GM18951 (cell line): ENCODE measurements around the gene LPIN1.
A peak's percentile ranks its signal among the peaks of the same experiment; 100 is the strongest.

Experiments used
- POLR2A ChIP-seq: IDR thresholded peaks from 4 replicates; pipeline ENCODE4 v1.6.1; 2011; ENCODE audit warnings: mild to moderate bottlenecking; ENCODE audit not compliant: insufficient read length, insufficient read depth; ENCODE audit errors: extremely low read depth
- in situ Hi-C: fragments of 300-500 bp; cut with MboI; formaldehyde crosslinking; loops from one replicate; pipeline ENCODE4 v1.12.0; 2022; ENCODE audit warnings: low sequenced_read_pairs, mixed read lengths, inconsistent platforms; ENCODE audit not compliant: unreplicated experiment

Gene LPIN1

DNA sequence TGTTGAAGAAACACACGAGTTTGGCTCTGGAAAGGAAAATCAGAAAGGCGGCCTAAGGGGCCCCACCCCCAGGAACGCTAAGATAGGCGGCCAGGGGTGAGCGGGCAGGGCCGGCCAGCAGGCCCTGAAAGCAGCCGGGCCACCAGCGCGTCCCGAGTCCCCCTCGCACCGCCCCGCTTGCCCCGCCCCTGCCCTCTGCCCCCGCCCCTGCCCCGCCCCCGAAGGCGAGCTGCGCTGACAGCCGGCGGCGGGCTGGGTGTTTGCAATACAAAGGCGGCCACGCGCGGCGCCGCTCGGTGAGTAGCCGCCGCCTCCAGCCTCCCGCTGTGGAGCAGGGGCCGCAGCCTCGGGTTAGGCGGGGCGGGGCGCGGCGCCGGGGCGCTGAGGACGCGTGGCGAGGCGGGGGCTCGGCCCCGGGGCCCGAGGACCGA, at the start of gene LPIN1:
Gene LPIN1 (plus strand): TSS at position 257 of the 431 bp plus-strand sequence. CDS start 18,910 bp downstream, outside the sequence.
- in situ Hi-C loops: no loop called here
- peak; percentile 85 for TF ChIP-seq POLR2A

DNA sequence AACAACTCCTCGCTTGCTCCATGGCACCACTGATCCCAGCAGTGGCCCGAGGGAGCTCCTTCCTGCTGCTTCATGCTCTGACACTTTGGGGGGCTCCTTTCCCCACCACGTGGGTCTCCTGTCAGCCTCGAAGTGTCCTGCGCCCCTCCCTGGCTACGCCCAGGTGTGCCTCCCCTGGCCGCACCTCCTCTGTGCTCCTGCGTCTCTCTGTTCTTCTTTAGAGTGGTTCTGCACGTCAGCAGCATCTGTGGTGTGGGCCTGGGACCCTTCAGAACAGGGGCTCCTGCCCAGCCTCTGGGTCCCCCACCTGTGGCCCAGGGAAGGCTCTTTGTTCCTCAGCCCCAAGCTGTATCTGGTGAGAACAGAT, 49.7 kb upstream of the LPIN1 start:
- in situ Hi-C loops: loop anchor here (10.0 kb wide), 1 partner anchor 88 kb away; no protein-coding TSS in a partner anchor

GRCh38 chr2:11697103-11697871, 49.1 kb upstream of the LPIN1 start:
- in situ Hi-C loops: loop anchor here (10.0 kb wide), 1 partner anchor 88 kb away; no protein-coding TSS in a partner anchor

More for the DNA sequence above, 49.7 kb upstream of the LPIN1 start:
- no peak for TF ChIP-seq POLR2A

DNA sequence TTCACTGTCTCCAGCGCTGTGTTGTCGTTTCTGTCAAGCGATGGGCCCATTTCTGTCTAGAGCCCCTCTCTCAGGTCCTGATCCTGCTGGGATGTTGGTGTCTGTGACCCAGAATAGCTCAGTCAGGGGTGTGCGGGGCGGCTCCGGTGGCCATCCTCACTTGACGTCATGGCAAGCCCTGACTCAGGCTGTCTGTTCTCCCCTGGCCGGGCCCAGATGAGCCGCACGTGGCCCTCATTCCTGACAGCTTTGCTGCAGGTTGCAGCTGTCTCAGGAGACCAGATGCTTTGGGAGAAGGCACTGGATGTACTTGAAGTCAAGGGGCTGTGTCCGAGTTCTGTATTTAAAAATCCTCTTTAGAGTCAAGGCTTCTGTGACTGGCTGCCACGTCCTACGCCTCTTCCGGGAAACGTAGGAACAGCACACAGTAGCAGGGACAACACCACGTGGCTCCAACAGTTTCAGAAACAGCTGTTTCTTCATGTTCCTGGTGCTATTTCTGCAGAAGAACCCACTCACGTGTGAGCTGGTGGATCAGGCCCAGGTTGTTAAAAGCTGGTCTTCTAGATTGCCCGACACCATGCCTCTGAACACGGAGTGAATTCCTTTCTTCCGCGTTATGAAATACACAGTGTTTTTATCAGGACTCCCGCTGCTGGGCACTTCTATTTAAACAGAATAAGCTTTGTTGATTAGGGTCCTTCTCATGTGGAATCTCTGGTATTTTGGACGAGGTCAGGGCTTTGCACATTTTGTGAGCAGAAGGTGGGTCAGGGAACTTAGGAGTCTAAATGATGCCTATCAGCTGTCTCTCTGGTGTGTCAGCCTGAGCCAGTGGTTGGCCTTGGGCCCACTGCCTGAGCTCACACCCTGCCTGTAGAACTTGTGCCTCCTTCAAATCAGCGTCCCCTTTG, 48.2 kb upstream of the LPIN1 start:
- TF ChIP-seq POLR2A: no peak
- in situ Hi-C loops: loop anchor here (10.0 kb wide), 1 partner anchor 87 kb away; no protein-coding TSS in a partner anchor

More at GRCh38 chr2:11697103-11697871, 49.1 kb upstream of the LPIN1 start:
- TF ChIP-seq POLR2A: no peak

GRCh38 chr2:11699686-11700670, 46.5 kb upstream of the LPIN1 start:
- TF ChIP-seq POLR2A: no peak
- in situ Hi-C loops: loop anchor here (10.0 kb wide), 1 partner anchor 85 kb away; no protein-coding TSS in a partner anchor

- in situ Hi-C loops: no loop called here
- TF ChIP-seq POLR2A: no peak
These were observed 45.2 kb upstream of the LPIN1 start for GRCh38 chr2:11701206-11701605.

GRCh38 chr2:11701751-11702301, 44.6 kb upstream of the LPIN1 start:
- in situ Hi-C loops: no loop called here
- no peak for TF ChIP-seq POLR2A

DNA sequence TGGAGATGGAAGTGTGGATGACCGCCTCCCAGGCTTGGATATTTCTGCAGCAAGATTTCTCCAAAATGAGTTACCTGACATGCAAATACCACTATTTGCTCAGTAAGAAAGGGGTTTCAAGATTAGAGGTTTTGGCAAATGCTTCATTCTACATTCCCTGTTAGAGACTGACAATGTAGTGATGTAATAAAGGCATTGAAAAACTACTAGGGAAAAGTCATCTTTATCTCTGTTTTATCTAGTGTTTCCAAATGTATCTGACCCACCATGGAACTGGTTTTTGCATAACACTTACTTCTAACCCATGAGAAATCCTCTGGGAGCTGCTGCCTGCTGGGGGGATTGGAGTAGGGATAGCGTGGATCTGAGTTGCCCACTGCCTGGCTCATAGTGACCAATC, 43.5 kb upstream of the LPIN1 start:
- no peak for TF ChIP-seq POLR2A
- in situ Hi-C loops: no loop called here

DNA sequence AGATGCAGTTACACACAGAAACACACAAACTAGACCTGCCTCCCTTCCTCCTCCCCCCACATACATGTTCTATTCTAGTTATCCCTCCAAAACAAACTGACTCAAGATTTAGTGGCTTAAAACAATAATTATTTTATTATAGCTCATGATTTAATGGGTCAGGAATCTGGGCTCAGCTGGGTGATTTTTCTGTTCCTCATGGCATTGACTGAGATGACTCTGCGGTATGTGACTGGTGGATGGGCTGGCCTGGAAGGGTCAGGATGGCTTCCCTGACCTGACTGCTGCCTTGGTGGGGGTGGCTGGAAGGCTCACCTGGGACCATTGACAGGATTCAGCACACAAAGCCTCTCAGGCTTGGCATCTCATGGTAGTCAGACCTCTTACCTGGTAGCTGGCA, 42.7 kb upstream of the LPIN1 start:
- TF ChIP-seq POLR2A: no peak
- in situ Hi-C loops: no loop called here

DNA sequence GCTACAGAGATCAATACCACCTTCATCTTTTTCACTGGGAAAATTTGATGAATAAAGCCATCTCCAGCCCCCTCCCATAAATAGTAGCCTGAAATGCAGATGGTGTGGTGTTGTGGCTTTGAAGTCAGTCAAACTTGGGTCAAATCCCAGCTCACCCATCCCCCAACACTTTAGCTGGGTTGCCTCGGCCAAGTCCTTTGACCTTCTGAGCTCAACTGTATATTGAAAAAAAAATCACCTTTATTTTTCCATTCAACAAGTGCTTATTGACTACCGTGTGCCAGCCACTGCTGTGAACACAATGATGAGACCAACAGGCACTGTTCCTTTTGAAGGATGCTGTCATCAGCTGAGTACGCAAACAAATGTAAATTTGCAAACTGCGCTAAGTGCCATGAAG, 41.4 kb upstream of the LPIN1 start:
- no peak for TF ChIP-seq POLR2A
- in situ Hi-C loops: no loop called here

DNA sequence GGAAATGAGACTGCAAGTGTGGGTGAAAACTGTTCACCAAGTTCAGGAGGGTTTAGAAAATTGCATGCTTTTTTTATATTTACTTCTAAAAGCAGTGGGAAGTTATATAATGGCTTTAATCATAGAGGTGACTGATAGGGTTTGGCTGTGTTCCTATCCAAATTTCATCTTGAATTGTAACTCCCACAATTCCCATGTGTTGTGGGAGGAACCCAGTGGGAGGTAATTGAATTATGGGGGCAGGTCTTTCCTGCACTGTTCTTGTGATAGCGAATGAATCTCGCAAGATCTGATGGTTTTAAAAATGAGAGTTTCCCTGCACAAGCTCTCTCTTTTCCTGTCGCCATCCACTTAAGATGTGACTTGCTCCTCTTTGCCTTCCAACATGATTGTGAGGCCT, 40.7 kb upstream of the LPIN1 start:
- no peak for TF ChIP-seq POLR2A
- in situ Hi-C loops: no loop called here

DNA sequence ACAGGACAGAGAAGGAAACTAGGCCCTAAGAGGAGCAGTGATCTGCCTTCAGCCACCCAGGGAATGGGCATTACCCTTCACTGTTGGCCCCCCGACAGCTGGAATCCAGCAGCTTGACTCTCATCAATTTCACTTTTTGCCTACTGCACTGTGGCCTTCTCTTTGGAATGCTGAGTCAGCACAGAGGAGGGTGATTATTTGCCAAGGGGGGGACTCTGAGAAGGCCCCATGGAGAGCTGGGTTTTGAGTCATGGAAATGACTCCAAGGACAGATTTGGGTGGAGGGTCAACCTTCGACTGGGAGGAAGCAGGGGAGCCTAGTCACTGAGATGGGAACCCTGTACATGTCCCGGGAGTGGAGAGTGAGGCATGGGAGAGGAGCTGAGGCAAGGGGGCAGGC, 38.3 kb upstream of the LPIN1 start:
- TF ChIP-seq POLR2A: no peak
- in situ Hi-C loops: no loop called here

- in situ Hi-C loops: no loop called here
These were observed 37.1 kb upstream of the LPIN1 start for GRCh38 chr2:11709293-11709692.

More at GRCh38 chr2:11709293-11709692, 37.1 kb upstream of the LPIN1 start:
- no peak for TF ChIP-seq POLR2A
